ENCODE data around the gene UCHL5. TPM values are rescaled to one million over a fixed set of nuclear protein-coding genes. Genes with fewer than 3 reads are reported as not detected.

Gene UCHL5
- total and polyA plus RNA-seq, 2 experiments from 2014 or later, result 42.5 to 67.1 TPM

DNA sequence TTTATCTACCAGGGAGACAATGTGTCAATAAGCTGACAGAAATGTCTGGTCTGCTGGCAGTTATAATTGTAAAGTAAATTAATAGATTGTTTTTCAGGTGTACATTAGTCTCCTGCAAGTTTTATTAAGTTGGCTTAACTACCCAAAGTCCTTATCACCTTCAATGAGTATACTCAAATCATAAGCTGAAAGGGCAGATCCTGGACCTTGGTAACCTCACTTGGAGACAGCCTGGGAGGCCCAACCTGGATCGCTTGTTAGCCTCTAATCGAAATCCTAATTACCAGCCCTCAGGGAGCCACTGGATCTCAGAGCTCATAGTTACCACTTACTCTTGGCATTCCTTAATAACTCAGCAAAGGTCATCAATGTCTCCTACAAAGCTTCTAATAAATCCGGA, 49.7 kb downstream of the UCHL5 start:
- no peak for DNase-seq (ENCODE audit: low spot score)
- no peak overlapping the region for H3K27ac ChIP-seq (ENCODE audit: low read depth)
- H3K4me3 ChIP-seq, result no peak overlapping the region
- H3K4me2 ChIP-seq, result no peak overlapping the region
- H3K27ac Mint-ChIP-seq, result no peak overlapping the region
- H3K27me3 Mint-ChIP-seq (ENCODE audit: insufficient read depth, low read depth, poor library complexity), result peaks cover 2% of the 10 kb centered on the region
- H3K4me1 Mint-ChIP-seq, result no peaks in the 10 kb centered on the region
- no peaks in the 10 kb centered on the region for H3K9me2 ChIP-seq (ENCODE audit: insufficient read depth)
- H3F3A ChIP-seq (replicated peaks; ENCODE audit: low read depth), result no peaks in the 10 kb centered on the region
- no peaks in the 10 kb centered on the region for H3K79me2 ChIP-seq (replicated peaks; ENCODE audit: insufficient read depth)
- peaks cover 9% of the 10 kb centered on the region; the same call in 2 of the 3 replicates for H3K9me3 Mint-ChIP-seq
- TF ChIP-seq ZNF331 (CRISPR knock-in tag; IDR thresholded peaks at IDR 0.05; ENCODE audit: low read depth), result no peak
- no peak for TF ChIP-seq EZH2phosphoT487 (IDR thresholded peaks at IDR 0.05; ENCODE audit: unreplicated experiment)
- TF ChIP-seq CREB1 (CRISPR knock-in tag; IDR thresholded peaks at IDR 0.05; ENCODE audit: low read depth), result no peak
- TF ChIP-seq NANOG (IDR thresholded peaks at IDR 0.05; ENCODE audit: borderline replicate concordance), result no peak
- no peak for TF ChIP-seq ZNF114 (CRISPR knock-in tag; IDR thresholded peaks at IDR 0.05)
- TF ChIP-seq, protein P1, sequence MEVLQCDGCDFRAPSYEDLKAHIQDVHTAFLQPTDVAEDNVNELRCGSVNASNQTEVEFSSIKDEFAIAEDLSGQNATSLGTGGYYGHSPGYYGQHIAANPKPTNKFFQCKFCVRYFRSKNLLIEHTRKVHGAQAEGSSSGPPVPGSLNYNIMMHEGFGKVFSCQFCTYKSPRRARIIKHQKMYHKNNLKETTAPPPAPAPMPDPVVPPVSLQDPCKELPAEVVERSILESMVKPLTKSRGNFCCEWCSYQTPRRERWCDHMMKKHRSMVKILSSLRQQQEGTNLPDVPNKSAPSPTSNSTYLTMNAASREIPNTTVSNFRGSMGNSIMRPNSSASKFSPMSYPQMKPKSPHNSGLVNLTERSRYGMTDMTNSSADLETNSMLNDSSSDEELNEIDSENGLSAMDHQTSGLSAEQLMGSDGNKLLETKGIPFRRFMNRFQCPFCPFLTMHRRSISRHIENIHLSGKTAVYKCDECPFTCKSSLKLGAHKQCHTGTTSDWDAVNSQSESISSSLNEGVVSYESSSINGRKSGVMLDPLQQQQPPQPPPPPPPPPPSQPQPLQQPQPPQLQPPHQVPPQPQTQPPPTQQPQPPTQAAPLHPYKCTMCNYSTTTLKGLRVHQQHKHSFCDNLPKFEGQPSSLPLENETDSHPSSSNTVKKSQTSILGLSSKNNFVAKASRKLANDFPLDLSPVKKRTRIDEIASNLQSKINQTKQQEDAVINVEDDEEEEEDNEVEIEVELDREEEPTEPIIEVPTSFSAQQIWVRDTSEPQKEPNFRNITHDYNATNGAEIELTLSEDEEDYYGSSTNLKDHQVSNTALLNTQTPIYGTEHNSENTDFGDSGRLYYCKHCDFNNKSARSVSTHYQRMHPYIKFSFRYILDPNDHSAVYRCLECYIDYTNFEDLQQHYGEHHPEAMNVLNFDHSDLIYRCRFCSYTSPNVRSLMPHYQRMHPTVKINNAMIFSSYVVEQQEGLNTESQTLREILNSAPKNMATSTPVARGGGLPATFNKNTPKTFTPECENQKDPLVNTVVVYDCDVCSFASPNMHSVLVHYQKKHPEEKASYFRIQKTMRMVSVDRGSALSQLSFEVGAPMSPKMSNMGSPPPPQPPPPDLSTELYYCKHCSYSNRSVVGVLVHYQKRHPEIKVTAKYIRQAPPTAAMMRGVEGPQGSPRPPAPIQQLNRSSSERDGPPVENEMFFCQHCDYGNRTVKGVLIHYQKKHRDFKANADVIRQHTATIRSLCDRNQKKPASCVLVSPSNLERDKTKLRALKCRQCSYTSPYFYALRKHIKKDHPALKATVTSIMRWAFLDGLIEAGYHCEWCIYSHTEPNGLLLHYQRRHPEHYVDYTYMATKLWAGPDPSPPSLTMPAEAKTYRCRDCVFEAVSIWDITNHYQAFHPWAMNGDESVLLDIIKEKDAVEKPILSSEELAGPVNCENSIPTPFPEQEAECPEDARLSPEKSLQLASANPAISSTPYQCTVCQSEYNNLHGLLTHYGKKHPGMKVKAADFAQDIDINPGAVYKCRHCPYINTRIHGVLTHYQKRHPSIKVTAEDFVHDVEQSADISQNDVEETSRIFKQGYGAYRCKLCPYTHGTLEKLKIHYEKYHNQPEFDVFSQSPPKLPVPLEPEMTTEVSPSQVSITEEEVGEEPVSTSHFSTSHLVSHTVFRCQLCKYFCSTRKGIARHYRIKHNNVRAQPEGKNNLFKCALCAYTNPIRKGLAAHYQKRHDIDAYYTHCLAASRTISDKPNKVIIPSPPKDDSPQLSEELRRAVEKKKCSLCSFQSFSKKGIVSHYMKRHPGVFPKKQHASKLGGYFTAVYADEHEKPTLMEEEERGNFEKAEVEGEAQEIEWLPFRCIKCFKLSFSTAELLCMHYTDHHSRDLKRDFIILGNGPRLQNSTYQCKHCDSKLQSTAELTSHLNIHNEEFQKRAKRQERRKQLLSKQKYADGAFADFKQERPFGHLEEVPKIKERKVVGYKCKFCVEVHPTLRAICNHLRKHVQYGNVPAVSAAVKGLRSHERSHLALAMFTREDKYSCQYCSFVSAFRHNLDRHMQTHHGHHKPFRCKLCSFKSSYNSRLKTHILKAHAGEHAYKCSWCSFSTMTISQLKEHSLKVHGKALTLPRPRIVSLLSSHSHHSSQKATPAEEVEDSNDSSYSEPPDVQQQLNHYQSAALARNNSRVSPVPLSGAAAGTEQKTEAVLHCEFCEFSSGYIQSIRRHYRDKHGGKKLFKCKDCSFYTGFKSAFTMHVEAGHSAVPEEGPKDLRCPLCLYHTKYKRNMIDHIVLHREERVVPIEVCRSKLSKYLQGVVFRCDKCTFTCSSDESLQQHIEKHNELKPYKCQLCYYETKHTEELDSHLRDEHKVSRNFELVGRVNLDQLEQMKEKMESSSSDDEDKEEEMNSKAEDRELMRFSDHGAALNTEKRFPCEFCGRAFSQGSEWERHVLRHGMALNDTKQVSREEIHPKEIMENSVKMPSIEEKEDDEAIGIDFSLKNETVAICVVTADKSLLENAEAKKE (CRISPR knock-in tag; IDR thresholded peaks at IDR 0.05), result no peak
- TF ChIP-seq, protein P2, sequence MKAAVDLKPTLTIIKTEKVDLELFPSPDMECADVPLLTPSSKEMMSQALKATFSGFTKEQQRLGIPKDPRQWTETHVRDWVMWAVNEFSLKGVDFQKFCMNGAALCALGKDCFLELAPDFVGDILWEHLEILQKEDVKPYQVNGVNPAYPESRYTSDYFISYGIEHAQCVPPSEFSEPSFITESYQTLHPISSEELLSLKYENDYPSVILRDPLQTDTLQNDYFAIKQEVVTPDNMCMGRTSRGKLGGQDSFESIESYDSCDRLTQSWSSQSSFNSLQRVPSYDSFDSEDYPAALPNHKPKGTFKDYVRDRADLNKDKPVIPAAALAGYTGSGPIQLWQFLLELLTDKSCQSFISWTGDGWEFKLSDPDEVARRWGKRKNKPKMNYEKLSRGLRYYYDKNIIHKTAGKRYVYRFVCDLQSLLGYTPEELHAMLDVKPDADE (IDR thresholded peaks at IDR 0.05), result no peak
- no peak for TF ChIP-seq POLR2AphosphoS5 (IDR thresholded peaks at IDR 0.05; ENCODE audit: low read depth)
- no peak for TF ChIP-seq JUNB (IDR thresholded peaks at IDR 0.05; ENCODE audit: unreplicated experiment)
- TF ChIP-seq, protein P3, sequence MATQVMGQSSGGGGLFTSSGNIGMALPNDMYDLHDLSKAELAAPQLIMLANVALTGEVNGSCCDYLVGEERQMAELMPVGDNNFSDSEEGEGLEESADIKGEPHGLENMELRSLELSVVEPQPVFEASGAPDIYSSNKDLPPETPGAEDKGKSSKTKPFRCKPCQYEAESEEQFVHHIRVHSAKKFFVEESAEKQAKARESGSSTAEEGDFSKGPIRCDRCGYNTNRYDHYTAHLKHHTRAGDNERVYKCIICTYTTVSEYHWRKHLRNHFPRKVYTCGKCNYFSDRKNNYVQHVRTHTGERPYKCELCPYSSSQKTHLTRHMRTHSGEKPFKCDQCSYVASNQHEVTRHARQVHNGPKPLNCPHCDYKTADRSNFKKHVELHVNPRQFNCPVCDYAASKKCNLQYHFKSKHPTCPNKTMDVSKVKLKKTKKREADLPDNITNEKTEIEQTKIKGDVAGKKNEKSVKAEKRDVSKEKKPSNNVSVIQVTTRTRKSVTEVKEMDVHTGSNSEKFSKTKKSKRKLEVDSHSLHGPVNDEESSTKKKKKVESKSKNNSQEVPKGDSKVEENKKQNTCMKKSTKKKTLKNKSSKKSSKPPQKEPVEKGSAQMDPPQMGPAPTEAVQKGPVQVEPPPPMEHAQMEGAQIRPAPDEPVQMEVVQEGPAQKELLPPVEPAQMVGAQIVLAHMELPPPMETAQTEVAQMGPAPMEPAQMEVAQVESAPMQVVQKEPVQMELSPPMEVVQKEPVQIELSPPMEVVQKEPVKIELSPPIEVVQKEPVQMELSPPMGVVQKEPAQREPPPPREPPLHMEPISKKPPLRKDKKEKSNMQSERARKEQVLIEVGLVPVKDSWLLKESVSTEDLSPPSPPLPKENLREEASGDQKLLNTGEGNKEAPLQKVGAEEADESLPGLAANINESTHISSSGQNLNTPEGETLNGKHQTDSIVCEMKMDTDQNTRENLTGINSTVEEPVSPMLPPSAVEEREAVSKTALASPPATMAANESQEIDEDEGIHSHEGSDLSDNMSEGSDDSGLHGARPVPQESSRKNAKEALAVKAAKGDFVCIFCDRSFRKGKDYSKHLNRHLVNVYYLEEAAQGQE (IDR thresholded peaks at IDR 0.05; ENCODE audit: unreplicated experiment), result no peak
- no peak for TF ChIP-seq STAT1 (IDR thresholded peaks at IDR 0.05; ENCODE audit: unreplicated experiment)
- TF ChIP-seq, protein P4, sequence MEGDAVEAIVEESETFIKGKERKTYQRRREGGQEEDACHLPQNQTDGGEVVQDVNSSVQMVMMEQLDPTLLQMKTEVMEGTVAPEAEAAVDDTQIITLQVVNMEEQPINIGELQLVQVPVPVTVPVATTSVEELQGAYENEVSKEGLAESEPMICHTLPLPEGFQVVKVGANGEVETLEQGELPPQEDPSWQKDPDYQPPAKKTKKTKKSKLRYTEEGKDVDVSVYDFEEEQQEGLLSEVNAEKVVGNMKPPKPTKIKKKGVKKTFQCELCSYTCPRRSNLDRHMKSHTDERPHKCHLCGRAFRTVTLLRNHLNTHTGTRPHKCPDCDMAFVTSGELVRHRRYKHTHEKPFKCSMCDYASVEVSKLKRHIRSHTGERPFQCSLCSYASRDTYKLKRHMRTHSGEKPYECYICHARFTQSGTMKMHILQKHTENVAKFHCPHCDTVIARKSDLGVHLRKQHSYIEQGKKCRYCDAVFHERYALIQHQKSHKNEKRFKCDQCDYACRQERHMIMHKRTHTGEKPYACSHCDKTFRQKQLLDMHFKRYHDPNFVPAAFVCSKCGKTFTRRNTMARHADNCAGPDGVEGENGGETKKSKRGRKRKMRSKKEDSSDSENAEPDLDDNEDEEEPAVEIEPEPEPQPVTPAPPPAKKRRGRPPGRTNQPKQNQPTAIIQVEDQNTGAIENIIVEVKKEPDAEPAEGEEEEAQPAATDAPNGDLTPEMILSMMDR (conservative IDR thresholded peaks at IDR 0.05; ENCODE audit: low read depth in 2 of 2), result no peak
- TF ChIP-seq EZH2 (IDR thresholded peaks at IDR 0.05; ENCODE audit: low read depth, unreplicated experiment), result no peak
- H4K20me1 ChIP-seq (replicated peaks; ENCODE audit: insufficient read depth), result no peaks in the 10 kb centered on the region
- ATAC-seq, result no peak
- peaks cover 3% of the 10 kb centered on the region; the same call in 1 of the 3 replicates for H3K36me3 Mint-ChIP-seq (ENCODE audit: low read depth)
- H3K36me3 ChIP-seq (ENCODE audit: insufficient read depth), result no peaks in the 10 kb centered on the region
- no peaks in the 10 kb centered on the region for H3K27me3 ChIP-seq (ENCODE audit: insufficient read depth)
- H3K4me3 Mint-ChIP-seq, result no peak overlapping the region
- H3K4me1 ChIP-seq (ENCODE audit: insufficient read depth), result no peaks in the 10 kb centered on the region
- no peak overlapping the region for H2AFZ ChIP-seq

All from GM23338 (cell line).